Stimulated activated naive CD8-positive, alpha-beta T cell treated with anti-CD3 and anti-CD28 coated beads, Interleukin-15, Interleukin-2, amounts not matched to agents 100 U/mL and 50 U/mL, for 24 hours (primary cell): Measurements from ENCODE around the gene PVR.
A peak's percentile ranks its signal among the peaks of the same experiment; 100 is the strongest.
"Not testable (repeated sequence)": the region's sequence is repeated elsewhere in the genome, so short reads cannot be mapped to it uniquely, and the experiment has no call there.

Source experiments
- ATAC-seq: fragments of 150-1000 bp; cut with Tn5 transposase; one replicate; pipeline ENCODE4 v1.10.0; 2021
- DNase-seq: peaks from one replicate; pipeline ENCODE4 v3.0.0; 2021

PVR gene

DNA sequence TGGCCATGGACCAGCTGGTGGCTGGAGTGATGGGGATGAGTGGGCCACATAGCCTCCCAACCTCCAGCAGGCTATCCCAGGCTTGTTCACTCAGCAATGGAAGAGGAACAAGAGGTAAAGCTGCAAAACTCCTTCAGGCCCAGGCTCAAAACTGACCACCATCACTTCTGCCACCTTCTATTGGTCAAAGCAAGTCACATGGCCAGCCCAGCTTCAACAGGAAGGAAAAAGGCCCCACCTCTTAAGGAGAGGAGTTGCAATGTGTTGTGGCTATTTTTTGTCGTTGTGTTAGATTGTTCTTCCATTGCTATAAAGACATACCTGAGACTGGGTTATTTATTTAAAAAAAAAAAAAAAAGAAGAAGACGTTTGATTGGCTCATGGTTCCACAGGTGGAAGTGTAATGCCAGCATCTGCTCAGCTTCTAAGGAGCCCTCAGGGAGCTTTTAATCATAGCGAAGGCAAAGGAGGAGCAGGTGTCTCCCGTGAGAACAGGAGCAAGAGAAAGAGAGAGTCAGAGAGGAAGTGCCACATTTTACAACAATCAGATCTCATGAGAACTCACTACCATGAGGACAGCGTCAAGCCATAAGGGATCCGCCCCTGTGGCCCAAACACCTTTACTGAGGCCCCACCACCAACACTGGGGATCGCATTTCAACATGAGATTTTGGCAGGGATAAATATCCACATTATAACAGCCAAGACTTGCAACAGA, 24.9 kb upstream of the PVR start:
- DNase-seq (no peak), ATAC-seq (no peak)

DNA sequence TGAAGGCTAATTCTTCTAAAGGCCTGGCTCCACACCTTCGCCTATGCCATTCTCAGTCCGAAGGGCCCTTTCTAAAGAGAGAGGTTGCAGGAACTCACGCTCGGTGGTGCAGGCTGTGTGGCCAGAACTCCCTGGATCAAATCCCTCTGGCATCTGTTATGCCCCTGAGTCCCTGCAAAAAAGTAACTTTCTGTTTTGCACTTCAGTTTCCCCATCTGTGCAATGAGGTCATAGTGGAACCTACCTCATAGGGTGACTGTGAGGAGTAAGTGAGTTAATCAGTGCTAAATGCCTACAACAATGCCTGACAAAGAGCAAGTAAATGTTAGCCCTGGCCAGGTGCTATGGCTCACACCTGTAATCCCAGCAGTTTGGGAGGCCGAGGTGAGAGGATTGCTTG, 23.0 kb upstream of the PVR start:
- ATAC-seq, result no peak
- DNase-seq, result no peak

DNA sequence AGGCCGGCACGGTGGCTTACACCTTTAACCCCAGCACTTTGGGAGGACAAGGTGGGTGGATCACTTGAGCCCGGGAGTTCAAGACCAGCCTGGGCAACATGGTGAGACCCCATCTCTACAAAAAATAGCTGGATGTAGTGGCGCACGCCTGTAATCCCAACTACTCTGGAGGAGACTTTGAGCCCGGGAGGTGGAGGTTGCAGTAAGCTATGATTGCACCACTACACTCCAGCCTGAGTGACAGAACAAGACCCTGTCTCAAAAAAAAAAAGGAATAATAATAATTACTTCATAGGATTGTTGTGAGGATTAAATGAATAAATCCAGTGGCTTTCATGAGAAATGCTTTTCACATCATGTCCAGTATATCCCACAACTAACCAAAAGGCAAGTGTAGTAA, 22.3 kb upstream of the PVR start:
- ATAC-seq (no peak), DNase-seq (no peak)

DNA sequence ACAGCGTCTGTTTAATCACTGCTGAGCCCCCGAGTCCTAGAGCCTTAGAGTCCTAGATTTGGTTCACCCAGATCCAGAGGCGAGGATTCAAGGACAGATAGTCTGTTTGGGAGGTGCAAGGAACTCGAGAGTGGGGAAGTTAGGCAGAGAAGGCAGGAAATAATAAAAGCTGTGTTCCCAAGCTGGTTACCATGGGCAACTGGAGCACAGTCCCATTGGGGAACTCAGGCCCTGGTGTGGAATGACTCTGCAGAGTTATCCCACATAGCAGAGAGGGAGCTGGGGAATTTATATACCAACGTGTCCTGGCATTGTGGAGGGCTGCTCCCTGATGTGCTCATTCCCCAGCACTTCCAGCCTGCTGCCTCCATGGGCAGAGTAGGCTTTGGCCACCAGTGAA, 20.6 kb upstream of the PVR start:
- DNase-seq, result no peak
- no peak for ATAC-seq

DNA sequence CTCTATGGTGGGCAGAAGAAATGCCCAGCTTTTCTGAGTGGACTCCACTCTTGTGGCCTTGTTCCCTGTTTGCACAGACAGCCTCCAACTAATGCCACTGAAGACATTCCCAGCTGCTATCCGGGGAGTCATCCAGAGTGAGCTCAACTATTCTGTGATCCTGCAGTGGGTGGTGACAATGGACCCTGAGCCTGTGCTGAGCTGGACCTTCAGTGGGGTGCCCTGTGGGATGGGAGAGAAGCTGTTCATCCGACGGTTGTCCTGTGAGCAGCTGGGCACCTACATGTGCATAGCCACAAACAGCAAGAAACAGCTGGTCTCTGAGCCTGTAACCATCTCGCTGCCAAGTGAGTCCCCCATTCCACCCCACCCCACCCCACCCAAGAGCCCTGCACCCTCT, 20.1 kb upstream of the PVR start:
- ATAC-seq, result no peak

DNA sequence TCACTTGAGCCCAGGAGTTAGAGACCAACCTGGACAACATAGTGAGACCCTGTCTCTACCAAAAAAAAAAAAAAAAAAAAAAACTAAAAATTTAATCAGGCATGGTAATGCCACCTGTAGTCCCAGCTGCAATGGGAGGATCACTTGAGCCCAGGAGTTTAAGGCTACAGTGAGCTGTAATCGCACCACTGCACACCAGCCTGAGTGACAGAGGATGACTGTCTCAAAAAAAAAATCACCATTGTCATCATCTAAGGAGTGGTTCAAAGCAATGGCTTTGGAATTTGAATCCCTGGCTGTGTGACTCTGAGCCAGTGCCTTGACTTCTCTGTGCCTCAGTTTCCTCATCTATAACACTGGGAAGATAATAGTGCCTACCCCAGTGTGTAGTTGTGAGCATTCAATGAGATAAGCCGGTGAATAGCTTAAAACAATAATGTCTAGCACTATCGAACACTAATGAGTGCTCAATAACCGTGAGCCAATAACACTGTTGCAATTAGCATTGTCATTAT, 18.8 kb upstream of the PVR start:
- ATAC-seq (no peak), DNase-seq (no peak)

More for the DNA sequence above, 20.1 kb upstream of the PVR start:
- DNase-seq, result no peak

DNA sequence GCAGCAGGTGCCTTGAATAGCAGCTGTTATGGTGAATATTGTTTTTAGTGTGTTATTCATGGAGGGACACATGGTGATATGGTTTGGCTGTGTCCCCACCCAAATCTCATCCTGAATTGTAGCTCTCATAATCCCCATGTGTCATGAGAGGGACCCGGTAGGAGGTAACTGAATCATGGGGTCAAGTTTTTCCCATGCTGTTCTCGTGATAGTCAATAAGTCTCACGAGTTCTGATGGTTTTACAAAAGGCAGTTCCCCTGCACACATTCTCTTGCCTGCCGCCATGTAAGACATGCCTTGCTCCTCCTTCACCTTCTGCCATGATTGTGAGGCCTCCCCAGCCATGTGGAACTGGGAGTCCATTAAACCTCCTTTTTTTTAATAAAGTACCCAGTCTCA, 18.1 kb upstream of the PVR start:
- not testable (repeated sequence) for DNase-seq, ATAC-seq

DNA sequence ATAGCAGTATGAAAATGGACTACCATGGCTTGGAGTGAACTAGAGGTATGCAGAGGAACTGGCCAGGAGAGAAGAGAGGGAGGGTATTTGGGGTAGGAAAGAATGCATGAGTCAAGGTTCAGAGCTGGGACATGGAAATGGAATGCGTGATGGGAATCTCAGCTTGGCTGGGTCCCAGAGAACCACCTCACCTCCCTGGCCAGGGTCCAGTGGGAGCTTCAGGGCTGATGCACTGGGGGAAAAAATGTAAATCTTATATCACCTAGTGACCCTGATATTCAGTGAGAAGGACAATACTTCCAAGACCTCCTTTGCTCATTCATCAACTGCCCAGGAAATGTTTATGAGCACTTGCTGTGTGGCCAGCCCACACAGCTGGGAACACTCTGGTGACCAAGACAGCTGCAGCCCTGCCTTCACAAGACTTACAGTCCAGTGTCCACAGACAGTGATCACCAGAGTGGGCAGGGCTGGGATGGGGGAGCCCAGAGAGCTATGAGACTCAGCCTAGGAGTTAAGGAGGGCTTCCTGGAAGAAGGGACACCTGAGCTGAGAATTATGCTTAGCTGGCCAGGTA, 17.6 kb upstream of the PVR start:
- ATAC-seq (no peak), DNase-seq (no peak)

DNA sequence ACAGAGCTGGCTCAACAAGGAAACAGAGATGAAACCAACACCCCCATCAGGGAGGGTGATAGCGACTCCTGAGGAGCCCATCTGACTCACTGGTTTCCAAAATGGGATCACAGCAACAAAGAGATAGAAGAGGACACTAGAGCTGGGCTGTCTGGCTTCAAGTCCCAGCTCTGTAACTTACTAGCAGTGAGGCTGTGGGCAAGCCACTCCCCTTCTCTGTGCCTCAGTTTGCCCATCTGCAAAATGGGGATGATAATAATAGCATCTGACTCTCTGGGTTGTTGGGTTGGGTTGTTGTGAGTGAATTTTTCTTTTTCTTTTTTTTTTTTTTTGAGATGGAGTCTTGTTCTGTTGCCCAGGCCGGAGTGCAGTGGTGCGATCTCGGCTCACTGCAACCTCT, 16.1 kb upstream of the PVR start:
- ATAC-seq, result no peak
- DNase-seq, result no peak

DNA sequence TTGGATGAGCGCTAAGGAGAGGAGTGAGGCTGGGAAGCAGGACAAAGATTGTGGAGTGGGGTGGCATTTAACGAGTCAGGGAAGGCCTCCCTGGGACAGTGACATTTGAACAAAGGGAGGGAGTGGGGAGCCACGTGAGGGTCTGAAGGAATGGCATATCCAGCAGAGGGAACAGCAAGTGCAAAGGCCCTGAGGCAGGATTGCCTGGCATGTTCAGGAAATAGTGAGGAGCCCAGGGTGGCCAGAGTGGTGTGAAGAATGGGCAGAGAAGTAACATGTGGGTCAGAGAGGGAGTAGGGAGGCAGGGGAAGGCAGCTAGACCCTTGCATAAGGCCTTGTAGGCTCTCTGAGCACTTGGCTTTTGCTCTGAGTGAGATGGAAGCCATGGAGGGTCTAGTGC, 14.9 kb upstream of the PVR start:
- ATAC-seq, result no peak
- DNase-seq, result no peak

DNA sequence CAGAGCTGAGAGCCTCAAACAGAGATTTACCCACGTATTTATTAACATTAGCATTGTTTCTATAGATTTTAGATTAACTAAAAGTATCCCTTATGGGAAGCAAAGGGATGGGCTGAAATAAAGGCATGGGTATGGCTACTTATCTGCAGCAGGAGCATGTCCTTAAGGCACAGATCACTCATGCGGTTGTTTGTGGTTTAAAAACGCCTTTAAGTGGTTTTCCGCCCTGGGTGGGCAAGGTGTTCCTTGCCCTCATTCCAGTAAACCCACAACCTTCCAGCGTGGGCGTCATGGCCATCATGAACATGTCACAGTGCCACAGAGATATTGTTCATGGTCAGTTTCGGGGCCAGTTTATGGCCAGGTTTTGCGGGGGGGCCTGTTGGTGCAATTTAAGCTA, 12.1 kb upstream of the PVR start:
- not testable (repeated sequence) for ATAC-seq, DNase-seq

DNA sequence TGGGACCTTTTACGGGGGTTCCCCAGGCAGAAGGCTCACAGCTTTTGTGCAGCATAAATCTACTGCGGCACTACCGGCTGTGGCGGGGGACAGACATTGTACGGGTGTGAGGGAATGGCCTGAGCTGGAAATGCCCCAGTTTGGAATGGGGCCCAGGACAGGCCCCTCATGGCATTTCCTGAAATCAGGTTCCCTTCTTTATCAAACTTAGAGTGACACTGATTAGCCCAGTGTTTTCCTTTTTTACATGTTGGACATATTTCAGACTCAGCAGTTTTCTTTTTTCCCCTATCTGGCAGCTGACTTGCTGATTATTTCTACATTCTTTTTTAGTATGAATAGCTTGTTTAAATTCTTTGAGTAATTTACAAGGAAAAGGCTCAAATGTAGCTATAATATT, 9.7 kb upstream of the PVR start:
- not testable (repeated sequence) for DNase-seq, ATAC-seq

DNA sequence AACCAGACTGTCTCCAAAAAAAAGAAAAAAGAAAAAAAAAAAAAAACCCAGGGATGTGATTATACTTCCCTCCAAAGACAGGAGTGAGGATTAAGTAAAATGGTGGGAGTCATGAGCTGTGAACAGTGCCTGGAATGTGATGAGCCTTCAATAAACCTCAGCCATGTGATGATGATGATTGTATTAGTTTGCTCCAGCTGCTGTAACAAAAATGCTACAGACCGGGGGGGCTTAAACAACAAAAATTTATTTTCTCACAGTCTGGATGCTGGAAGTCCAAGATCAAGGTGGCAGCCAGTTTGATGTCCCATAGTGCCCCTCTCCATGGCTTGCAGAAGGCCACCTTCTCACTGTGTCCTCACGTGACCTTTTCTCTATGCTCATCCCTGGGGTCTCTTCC, 8.9 kb upstream of the PVR start:
- DNase-seq, result no peak
- no peak for ATAC-seq

DNA sequence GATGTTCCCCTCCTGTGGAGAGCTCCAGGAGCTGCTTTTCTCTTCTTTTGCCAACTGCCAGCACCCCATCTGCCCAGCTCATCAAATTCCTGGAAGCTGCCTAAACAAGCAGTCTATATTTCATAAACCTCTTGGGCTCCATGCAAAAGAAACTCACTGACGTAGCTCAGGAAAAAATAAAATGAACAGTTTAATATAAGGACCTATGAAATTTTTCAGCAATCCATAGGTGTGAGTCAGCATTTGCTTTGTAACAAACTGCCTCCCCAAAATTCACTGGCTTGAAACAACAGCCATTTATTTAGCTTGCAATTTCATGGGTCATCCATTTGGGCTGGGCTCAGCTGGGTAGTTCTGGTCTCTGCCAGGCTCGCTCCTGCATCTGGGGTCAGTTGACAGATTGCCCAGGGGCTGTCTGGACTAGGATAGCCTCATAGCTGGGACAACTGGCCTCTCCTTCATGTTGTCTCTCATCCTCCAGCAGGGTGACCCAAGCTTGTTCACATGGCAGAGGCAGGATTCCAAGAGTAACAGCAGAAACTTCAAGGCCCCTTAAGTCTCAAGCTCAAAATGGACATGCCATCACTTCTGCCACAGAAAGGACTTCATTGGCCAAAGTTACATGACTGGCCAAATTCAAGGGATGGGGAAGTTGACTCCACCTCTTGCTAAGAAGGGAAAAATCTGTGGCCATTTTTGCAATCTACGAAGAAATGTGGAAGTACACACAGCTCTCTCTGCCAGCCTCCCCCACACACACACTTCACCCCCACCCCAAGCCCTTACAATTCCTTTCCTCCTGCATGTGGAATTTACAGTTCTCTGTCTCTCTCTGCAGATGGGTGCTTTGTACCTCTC, 7.9 kb upstream of the PVR start:
- no peak for DNase-seq
- ATAC-seq, result no peak

DNA sequence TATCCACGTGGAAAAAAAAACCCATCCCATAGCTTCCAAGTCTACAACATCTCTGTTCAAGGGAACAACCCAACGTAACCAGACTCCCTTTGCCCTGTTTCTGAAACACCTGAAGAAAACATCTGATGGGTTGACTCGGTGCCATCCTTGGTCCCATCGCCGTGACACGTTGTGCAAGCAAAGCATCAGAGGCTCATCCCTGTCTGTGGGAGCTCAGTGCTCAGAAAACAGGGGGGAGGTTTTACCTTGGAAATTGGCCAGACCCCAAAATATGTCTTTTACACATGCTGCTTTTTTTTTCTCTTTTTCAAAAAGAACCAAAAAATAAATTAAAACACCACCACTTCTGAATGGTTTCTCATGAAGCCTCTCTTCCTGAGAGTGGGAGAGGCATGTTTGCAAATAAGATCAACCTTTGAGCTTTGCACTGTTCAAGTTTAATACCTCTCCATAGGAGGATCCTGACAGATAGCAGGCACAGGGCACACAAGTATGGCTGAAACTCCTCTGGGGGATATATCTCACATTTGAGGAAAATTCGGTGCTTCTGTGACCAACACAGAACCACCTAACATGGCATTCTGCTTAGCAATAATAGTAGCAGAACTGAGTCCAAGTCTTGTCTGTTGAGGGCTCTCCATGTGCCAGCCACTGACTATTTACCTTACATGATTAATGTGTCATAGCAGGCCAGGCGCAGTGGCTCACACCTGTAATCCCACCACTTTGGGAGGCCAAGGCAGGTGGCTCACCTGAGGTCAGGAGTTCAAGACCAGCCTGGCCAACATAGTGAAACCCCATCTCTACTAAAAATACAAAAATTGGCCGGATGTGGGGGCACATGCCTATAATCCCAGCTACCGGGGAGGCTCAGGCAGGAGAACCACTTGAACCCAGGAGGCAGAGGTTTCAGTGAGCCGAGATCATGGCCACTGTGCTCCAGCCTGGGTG, 7.0 kb upstream of the PVR start:
- ATAC-seq (no peak), DNase-seq (no peak)

DNA sequence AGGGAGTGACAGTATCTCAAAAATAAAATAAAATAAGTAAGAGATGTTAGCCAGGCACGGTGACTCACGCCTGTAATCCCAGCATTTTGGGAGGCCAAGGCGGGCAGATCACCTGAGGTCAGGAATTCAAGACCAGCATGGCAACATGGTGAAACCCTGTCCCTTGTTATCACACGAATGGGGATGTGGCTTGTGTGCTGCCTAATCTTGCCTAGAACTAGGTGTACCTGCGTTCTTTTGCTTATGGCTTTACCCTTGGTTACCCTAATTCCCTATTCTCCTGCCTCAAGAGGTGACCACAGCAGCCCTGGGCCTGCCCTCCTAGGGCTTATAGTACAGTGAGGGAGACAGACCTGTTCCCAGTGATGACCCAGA, 6.3 kb upstream of the PVR start:
- no peak for ATAC-seq
- DNase-seq, result no peak

DNA sequence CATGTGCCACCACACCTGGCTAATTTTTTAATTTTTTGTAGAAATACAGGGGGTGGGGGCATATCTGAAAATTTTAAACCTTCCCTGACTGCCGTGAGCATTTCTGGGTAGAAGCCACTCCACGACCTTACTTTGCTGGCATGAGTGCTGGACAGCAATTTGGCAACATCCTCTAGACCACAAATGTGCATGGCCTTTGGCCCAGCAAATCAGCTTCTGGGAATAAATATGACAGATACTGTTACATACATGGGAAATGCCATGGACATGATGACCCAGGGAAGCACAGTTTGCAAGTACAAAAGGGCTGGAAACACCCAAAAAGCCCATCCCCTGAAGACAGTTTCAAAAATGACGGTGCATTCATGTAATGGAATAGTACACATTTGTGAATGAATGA, 3.2 kb upstream of the PVR start:
- ATAC-seq (no peak), DNase-seq (no peak)

DNA sequence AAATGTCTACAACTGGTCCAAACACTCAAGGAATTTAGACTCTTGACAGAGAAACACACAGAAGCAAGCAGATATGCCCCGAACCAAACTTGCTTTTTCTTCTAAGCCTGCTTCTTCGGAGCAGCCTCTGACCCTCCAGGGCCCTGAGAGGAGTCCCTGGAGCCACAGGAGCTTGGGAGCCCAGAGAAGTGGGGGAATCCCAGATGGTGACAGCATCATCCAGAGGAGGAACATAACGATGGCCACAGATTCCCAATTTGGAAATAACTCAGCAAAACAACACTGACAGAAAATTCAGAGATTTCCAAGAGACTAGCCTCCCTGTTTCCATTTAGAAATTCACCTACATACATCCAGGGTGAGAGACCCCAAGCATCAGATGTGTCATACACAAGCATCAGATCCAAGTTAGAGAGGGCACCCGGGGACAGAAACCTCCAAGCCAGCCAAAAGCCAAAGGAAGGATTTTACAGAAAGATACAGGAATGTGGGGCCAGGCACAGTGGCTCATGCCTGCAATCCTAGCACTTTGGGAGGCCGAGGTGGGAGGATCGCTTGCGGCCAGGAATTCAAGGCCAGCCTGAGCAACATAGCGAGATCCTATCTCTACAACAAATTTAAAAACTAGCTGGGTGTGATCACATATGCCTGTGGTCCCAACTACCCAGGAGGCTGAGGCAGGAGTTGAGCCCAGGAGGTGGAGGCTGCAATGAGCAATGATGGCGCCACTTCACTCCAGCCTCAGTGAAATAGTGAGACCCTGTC, 2.0 kb upstream of the PVR start:
- ATAC-seq (no peak), DNase-seq (no peak)

DNA sequence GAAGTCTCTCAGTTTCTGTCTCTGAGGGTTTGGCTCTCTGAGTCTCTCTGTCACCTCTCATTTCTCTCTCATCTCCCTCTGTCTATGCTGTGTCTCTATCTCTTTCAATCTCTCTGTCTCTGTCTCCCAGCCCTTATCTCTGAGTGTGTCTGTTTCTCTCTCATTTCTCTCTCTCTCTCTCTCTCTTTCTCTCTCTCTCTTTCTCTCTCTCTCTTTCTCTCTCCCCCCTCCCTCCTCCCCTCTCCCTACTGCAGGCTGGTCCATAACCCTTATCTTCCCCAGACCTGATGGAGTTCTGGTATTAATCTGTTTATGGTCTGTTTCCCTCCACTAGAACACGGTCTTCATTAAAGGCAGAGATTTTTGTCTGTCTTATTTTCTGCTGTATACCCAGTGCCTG, 1.3 kb upstream of the PVR start:
- ATAC-seq, result no peak

DNA sequence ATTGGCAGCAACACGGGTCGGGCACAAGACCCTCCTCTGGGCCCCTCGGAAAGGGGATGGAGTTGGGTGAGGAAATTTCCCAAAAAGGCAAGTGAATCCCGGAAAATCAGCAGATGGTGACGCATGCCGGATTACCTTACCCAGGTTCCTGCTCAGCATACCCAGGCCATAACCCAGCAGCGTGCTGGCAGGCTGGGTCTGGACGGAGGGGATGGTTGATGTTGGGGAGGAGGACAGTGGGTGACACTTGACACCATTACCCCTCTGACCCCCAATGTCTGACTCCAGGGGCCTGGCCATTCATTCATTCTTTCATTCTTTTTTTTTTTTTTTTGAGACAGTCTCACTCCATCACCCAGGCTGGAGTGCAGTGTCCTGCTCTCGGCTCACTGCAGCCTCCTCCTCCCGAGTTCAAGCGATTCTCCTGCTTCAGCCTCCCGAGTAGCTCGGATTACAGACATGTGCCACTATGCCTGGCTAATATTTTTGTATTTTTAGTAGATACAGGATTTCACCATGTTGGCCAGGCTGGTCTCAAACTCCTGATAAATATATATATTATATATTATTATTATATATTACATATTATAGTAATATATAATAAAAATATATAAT, 799 bp downstream of the PVR start:
- ATAC-seq (no peak), DNase-seq (peak; percentile 22)

More for the DNA sequence above, 1.3 kb upstream of the PVR start:
- DNase-seq, result no peak
